ENCODE measurements around the gene PCNA.

GRCh38 chr20:5127859-5128424, 8.2 kb upstream of the PCNA start:
- TF ChIP-seq POLR2A (IDR thresholded peaks at IDR 0.05; ENCODE audit: low read depth, low read length) (no peak), CTCF (conservative IDR thresholded peaks at IDR 0.05; ENCODE audit: low read depth, low read length) (no peak), RFX5 (IDR thresholded peaks at IDR 0.05; ENCODE audit: low read depth, low read length) (no peak), BHLHE40 (IDR thresholded peaks at IDR 0.05; ENCODE audit: low read depth, low read length) (no peak), SMC3 (IDR thresholded peaks at IDR 0.05; ENCODE audit: low read depth, low read length) (no peak), CEBPB (IDR thresholded peaks at IDR 0.05; ENCODE audit: low read depth, low read length) (no peak), FOS (IDR thresholded peaks at IDR 0.05; ENCODE audit: low read depth, low read length) (no peak), MAZ (IDR thresholded peaks at IDR 0.05; ENCODE audit: borderline replicate concordance, low read depth, low read length) (no peak), MXI1 (IDR thresholded peaks at IDR 0.05; ENCODE audit: borderline replicate concordance, low read depth, low read length) (no peak), RCOR1 (IDR thresholded peaks at IDR 0.05; ENCODE audit: insufficient replicate concordance, low read length) (no peak), ELK1 (IDR thresholded peaks at IDR 0.05; ENCODE audit: borderline replicate concordance, low read depth, low read length) (no peak)
